Brain microvascular endothelial cell (primary cell): ENCODE results near the gene PTPRN2.

Experiments
- DNase-seq: peaks from one replicate; pipeline ENCODE4 v3.0.0-alpha.2; 2020
- H3K27ac ChIP-seq: fragments of 250-450 bp; sonication (Bioruptor Pico); 2 replicates; pipeline ENCODE4 v1.5.1; 2020; ENCODE audit warnings: mild to moderate bottlenecking, moderate library complexity
- H3K27me3 ChIP-seq: fragments of 250-450 bp; sonication (Bioruptor Pico); replicated peaks from 2 replicates; pipeline ENCODE4 v1.5.1; 2020; ENCODE audit warnings: mild to moderate bottlenecking
- H3K36me3 ChIP-seq: fragments of 250-450 bp; sonication (Bioruptor Pico); replicated peaks from 2 replicates; pipeline ENCODE4 v1.5.1; 2020; ENCODE audit warnings: mild to moderate bottlenecking
- H3K4me3 ChIP-seq: 2 replicates; pipeline ENCODE4 v1.5.1; 2011; ENCODE audit warnings: low read depth, mild to moderate bottlenecking, control low read depth, low read length, moderate library complexity
- CTCF ChIP-seq: IDR thresholded peaks from 2 replicates; pipeline ENCODE4 v1.5.1; 2011; ENCODE audit warnings: low read depth, mild to moderate bottlenecking, moderate library complexity, low read length, control low read depth, inconsistent platforms; ENCODE audit errors: missing control alignments
- in situ Hi-C: cut with HindIII; loops from 2 replicates; pipeline ENCODE4 v1.10.0; 2017; ENCODE audit warnings: low sequenced_read_pairs, low pct_ligation_motif_present

PTPRN2 gene

GRCh38 chr7:157832866-157833607 is 754.6 kb downstream of the PTPRN2 start:
- DNase-seq, result no peak
- H3K4me3 ChIP-seq, result no peak overlapping the region
- no peak overlapping the region for H3K27ac ChIP-seq
- no peaks in the 10 kb centered on the region for H3K27me3 ChIP-seq
- no peak for TF ChIP-seq CTCF
- in situ Hi-C loops, result no loop called here
- H3K36me3 ChIP-seq, result no peaks in the 10 kb centered on the region

- TF ChIP-seq CTCF, result no peak
- in situ Hi-C loops, result no loop called here
These were observed 755.2 kb downstream of the PTPRN2 start for GRCh38 chr7:157832421-157832820.

GRCh38 chr7:157832006-157832405 is 755.6 kb downstream of the PTPRN2 start:
- TF ChIP-seq CTCF, result no peak
- no peak overlapping the region for H3K27ac ChIP-seq
- no peak overlapping the region for H3K4me3 ChIP-seq
- no peaks in the 10 kb centered on the region for H3K27me3 ChIP-seq
- in situ Hi-C loops, result no loop called here
- DNase-seq, result no peak
- no peaks in the 10 kb centered on the region for H3K36me3 ChIP-seq

More at GRCh38 chr7:157832421-157832820, 755.2 kb downstream of the PTPRN2 start:
- Histone ChIP-seq H3K27ac (no peak overlapping the region), H3K4me3 (no peak overlapping the region), H3K36me3 (no peaks in the 10 kb centered on the region), H3K27me3 (no peaks in the 10 kb centered on the region)
- no peak for DNase-seq

- no peak for TF ChIP-seq CTCF
- Histone ChIP-seq H3K27ac (no peak overlapping the region), H3K4me3 (no peak overlapping the region), H3K27me3 (no peaks in the 10 kb centered on the region), H3K36me3 (no peaks in the 10 kb centered on the region)
- in situ Hi-C loops, result no loop called here
- DNase-seq, result no peak
These were observed 756.3 kb downstream of the PTPRN2 start for GRCh38 chr7:157831143-157831905.

GRCh38 chr7:157830331-157830730 is 757.3 kb downstream of the PTPRN2 start:
- Histone ChIP-seq H3K27ac (no peak overlapping the region), H3K27me3 (no peaks in the 10 kb centered on the region), H3K4me3 (no peak overlapping the region), H3K36me3 (no peaks in the 10 kb centered on the region)
- in situ Hi-C loops, result no loop called here
- TF ChIP-seq CTCF, result no peak
- no peak for DNase-seq
